ENCODE data around the gene PRX. TPM values are rescaled to one million over a fixed set of nuclear protein-coding genes. Genes with fewer than 3 reads are reported as not detected.

Gene PRX
- total RNA-seq, 1 donor from 2014 or later: 0.96 TPM

GRCh38 chr19:40420766-40421765 lies 7.9 kb upstream of the PRX start:
- TF ChIP-seq CTCF (IDR thresholded peaks at IDR 0.05; ENCODE audit: unreplicated experiment): peak; percentile 98
- Mint-ChIP-seq H3K4me1 (ENCODE audit: low read depth) (peaks cover 12% of the 10 kb centered on the region), H3K9me3 (ENCODE audit: low read depth) (no peaks in the 10 kb centered on the region), H3K36me3 (ENCODE audit: insufficient read depth) (no peaks in the 10 kb centered on the region), H3K27me3 (peaks cover 2% of the 10 kb centered on the region), H3K27ac (peak overlapping the region; percentile 97), H3K4me3 (ENCODE audit: low read depth) (peak overlapping the region; percentile 71)
- DNase-seq (ENCODE audit: low spot score, unreplicated experiment): peak; percentile 87

- no peak for TF ChIP-seq CTCF (IDR thresholded peaks at IDR 0.05; ENCODE audit: unreplicated experiment)
- Mint-ChIP-seq H3K4me1 (ENCODE audit: low read depth) (peaks cover 12% of the 10 kb centered on the region), H3K27me3 (peaks cover 2% of the 10 kb centered on the region), H3K27ac (peak overlapping the region; percentile 97), H3K4me3 (ENCODE audit: low read depth) (peak overlapping the region; percentile 71), H3K9me3 (ENCODE audit: low read depth) (no peaks in the 10 kb centered on the region), H3K36me3 (ENCODE audit: insufficient read depth) (no peaks in the 10 kb centered on the region)
- DNase-seq (ENCODE audit: low spot score, unreplicated experiment): no peak
Observed at GRCh38 chr19:40420451-40420765, 7.2 kb upstream of the PRX start.

- peaks cover 9% of the 10 kb centered on the region for H3K4me1 Mint-ChIP-seq (ENCODE audit: low read depth)
- H3K36me3 Mint-ChIP-seq (ENCODE audit: insufficient read depth): no peaks in the 10 kb centered on the region
- TF ChIP-seq CTCF (IDR thresholded peaks at IDR 0.05; ENCODE audit: unreplicated experiment): no peak
- no peak for DNase-seq (ENCODE audit: low spot score, unreplicated experiment)
- H3K27me3 Mint-ChIP-seq: peaks cover 2% of the 10 kb centered on the region
- no peak overlapping the region for H3K4me3 Mint-ChIP-seq (ENCODE audit: low read depth)
- no peak overlapping the region for H3K27ac Mint-ChIP-seq
- H3K9me3 Mint-ChIP-seq (ENCODE audit: low read depth): no peaks in the 10 kb centered on the region
Observed at GRCh38 chr19:40419780-40420179, 6.6 kb upstream of the PRX start.

GRCh38 chr19:40419066-40419612 lies 6.0 kb upstream of the PRX start:
- TF ChIP-seq CTCF (IDR thresholded peaks at IDR 0.05; ENCODE audit: unreplicated experiment): no peak
- no peaks in the 10 kb centered on the region for H3K36me3 Mint-ChIP-seq (ENCODE audit: insufficient read depth)
- DNase-seq (ENCODE audit: low spot score, unreplicated experiment): no peak
- no peaks in the 10 kb centered on the region for H3K9me3 Mint-ChIP-seq (ENCODE audit: low read depth)
- H3K4me3 Mint-ChIP-seq (ENCODE audit: low read depth): no peak overlapping the region
- peaks cover 2% of the 10 kb centered on the region for H3K27me3 Mint-ChIP-seq
- peaks cover 5% of the 10 kb centered on the region for H3K4me1 Mint-ChIP-seq (ENCODE audit: low read depth)
- H3K27ac Mint-ChIP-seq: no peak overlapping the region

GRCh38 chr19:40418040-40418439 lies 4.9 kb upstream of the PRX start:
- H3K27me3 Mint-ChIP-seq: peaks cover 5% of the 10 kb centered on the region
- TF ChIP-seq CTCF (IDR thresholded peaks at IDR 0.05; ENCODE audit: unreplicated experiment): no peak
- no peak overlapping the region for H3K27ac Mint-ChIP-seq
- DNase-seq (ENCODE audit: low spot score, unreplicated experiment): no peak
- H3K9me3 Mint-ChIP-seq (ENCODE audit: low read depth): no peaks in the 10 kb centered on the region
- no peak overlapping the region for H3K4me3 Mint-ChIP-seq (ENCODE audit: low read depth)
- H3K36me3 Mint-ChIP-seq (ENCODE audit: insufficient read depth): no peaks in the 10 kb centered on the region
- H3K4me1 Mint-ChIP-seq (ENCODE audit: low read depth): peaks cover 6% of the 10 kb centered on the region

All from progenitor cell of endocrine pancreas (in vitro differentiated cells).